Measurements from ENCODE around the gene DHX8.

DHX8 gene

GRCh38 chr17:43526886-43527648 is 43.3 kb downstream of the DHX8 start:
- DNase-seq (ENCODE audit: low spot score) = no peak

GRCh38 chr17:43528319-43528987 is 44.7 kb downstream of the DHX8 start:
- DNase-seq (ENCODE audit: low spot score) = no peak

- DNase-seq (ENCODE audit: low spot score) = no peak
These were observed 45.4 kb downstream of the DHX8 start for GRCh38 chr17:43528988-43529814.

GRCh38 chr17:43529947-43530287 is 46.1 kb downstream of the DHX8 start:
- DNase-seq (ENCODE audit: low spot score) = no peak

- DNase-seq (ENCODE audit: low spot score) = no peak
These were observed 46.7 kb downstream of the DHX8 start for GRCh38 chr17:43530288-43531081.

GRCh38 chr17:43531082-43531378 is 47.3 kb downstream of the DHX8 start:
- no peak for DNase-seq (ENCODE audit: low spot score)

GRCh38 chr17:43531955-43532354 is 48.2 kb downstream of the DHX8 start:
- no peak for DNase-seq (ENCODE audit: low spot score)

GRCh38 chr17:43532581-43532980 is 48.8 kb downstream of the DHX8 start:
- DNase-seq (ENCODE audit: low spot score) = no peak

GRCh38 chr17:43533699-43534098 is 49.9 kb downstream of the DHX8 start:
- DNase-seq (ENCODE audit: low spot score) = no peak

- DNase-seq (ENCODE audit: low spot score) = no peak
These were observed 51.1 kb downstream of the DHX8 start for GRCh38 chr17:43534909-43535308.

GRCh38 chr17:43536236-43536992 is 52.6 kb downstream of the DHX8 start:
- no peak for DNase-seq (ENCODE audit: low spot score)

- no peak for DNase-seq (ENCODE audit: low spot score)
These were observed 57.3 kb downstream of the DHX8 start for GRCh38 chr17:43540821-43541674.

GRCh38 chr17:43542859-43543258 is 59.1 kb downstream of the DHX8 start:
- no peak for DNase-seq (ENCODE audit: low spot score)

GRCh38 chr17:43543300-43543699 is 59.5 kb downstream of the DHX8 start:
- no peak for DNase-seq (ENCODE audit: low spot score)

GRCh38 chr17:43543771-43544575 is 60.2 kb downstream of the DHX8 start:
- DNase-seq (ENCODE audit: low spot score) = no peak

GRCh38 chr17:43545383-43545632 is 61.5 kb downstream of the DHX8 start:
- no peak for DNase-seq (ENCODE audit: low spot score)

GRCh38 chr17:43546319-43547188 is 62.8 kb downstream of the DHX8 start, which contains the start of gene ETV4:
Gene ETV4 (minus strand): TSS chr17:43546340. CDS start chr17:43545617, 723 bp downstream.
- DNase-seq (ENCODE audit: low spot score) = peak; percentile 95

- DNase-seq (ENCODE audit: low spot score) = no peak
These were observed 63.4 kb downstream of the DHX8 start for GRCh38 chr17:43547189-43547550.

- DNase-seq (ENCODE audit: low spot score) = no peak
These were observed 64.0 kb downstream of the DHX8 start for GRCh38 chr17:43547659-43548256.
